Stomach (tissue), 9 donors: ENCODE measurements around the gene IRX1. TPM values are rescaled to one million over a fixed set of nuclear protein-coding genes. Genes with fewer than 3 reads are reported as not detected.

Experiments used
- DNase-seq, 2 donors: peaks; one replicate each; pipeline versions ENCODE4 v3.0.0 to v3.0.0-alpha.2; 2013 to 2019
- H3K27ac ChIP-seq, 5 donors: fragments of 200-600 bp in 4 of 5; sonication (generic) in 4 of 5; one replicate each; pipeline ENCODE4 v1.5.1; 2013 to 2019; ENCODE audit warnings: mild to moderate bottlenecking in 1 of 5, moderate library complexity in 1 of 5
- H3K27me3 ChIP-seq, 3 donors: fragments of 200-600 bp; sonication (generic); one replicate each; pipeline ENCODE4 v1.5.1; 2017 to 2019; ENCODE audit warnings: mixed run types in 1 of 3
- H3K36me3 ChIP-seq, 4 donors: fragments of 200-600 bp; sonication (generic); 1 replicate in 3 of 4; 2 replicates in 1 of 4; pipeline ENCODE4 v1.5.1; 2016 to 2019
- H3K4me1 ChIP-seq, 4 donors: fragments of 200-600 bp; sonication (generic); one replicate each; pipeline ENCODE4 v1.5.1; 2016 to 2019
- H3K4me3 ChIP-seq, 4 donors: fragments of 200-600 bp; sonication (generic) in 3 of 4; one replicate each; pipeline ENCODE4 v1.5.1; 2016 to 2019; ENCODE audit warnings: mild to moderate bottlenecking in 1 of 4
- H3K9me3 ChIP-seq, 4 donors: fragments of 200-600 bp; sonication (generic); one replicate each; pipeline ENCODE4 v1.5.1; 2016 to 2019
- CTCF ChIP-seq, 7 experiments: fragments of 450-650 bp in 4 of 7; fragments of 200-600 bp in 3 of 7; sonication (generic) in 3 of 7; IDR thresholded peaks; one replicate each; pipeline ENCODE4 v1.5.1; 2016 to 2019; ENCODE audit warnings: antibody characterized with exemption in 7 of 7, control low read depth in 2 of 7, mild to moderate bottlenecking in 1 of 7
- EP300 ChIP-seq: sonication (generic); formaldehyde crosslinking; IDR thresholded peaks from one replicate; pipeline ENCODE4 v1.6.1; 2017; ENCODE audit warnings: antibody characterized with exemption
- POLR2A ChIP-seq, 4 donors: fragments of 450-650 bp; IDR thresholded peaks; one replicate each; pipeline ENCODE4 v1.6.1; 2016; ENCODE audit warnings: antibody characterized with exemption in 4 of 4, control low read depth in 2 of 4, mild to moderate bottlenecking in 1 of 4, moderate library complexity in 1 of 4
- POLR2AphosphoS5 ChIP-seq, 3 donors: sonication (generic); formaldehyde crosslinking; IDR thresholded peaks; one replicate each; pipeline ENCODE4 v1.6.1; 2016; ENCODE audit warnings: antibody characterized with exemption in 3 of 3
- WGBS, 5 donors: extraction: QIAGEN DNeasy Blood & Tissue Kit in 3 of 5; methylation state at CpG; one replicate each; pipeline versions ENCODE4 v1.1.5 to v1.1.7; 2013 to 2018; 5-methylcytosine and 5-hydroxymethylcytosine counted together
- intact Hi-C: fragments of 100-400 bp; cut with DNase I; formaldehyde crosslinking; loops from one replicate; pipeline ENCODE4 v1.15.1; 2023; ENCODE audit warnings: low total_unique reads
- polyA plus RNA-seq, 3 donors: library from polyadenylated mRNA; stranded (reverse); fragments of 200-250 nt; gene quantifications; one replicate each; pipeline ENCODE4 v1.2.3, GENCODE V29; 2013
- total RNA-seq, 5 donors: library from RNA; depleted of rRNA; stranded (reverse); fragments of >200 nt; gene quantifications; one replicate each; pipeline versions ENCODE4 v1.1.0 to v1.2.3, GENCODE V29; 2014 to 2016
- donor health status: healthy with polysubstance abuse.
- donor health status: Bipolar disorder and iron deficiency.
- donor health status: healthy.

The IRX1 gene
- total and polyA plus RNA-seq, 8 donors, result 0.13 TPM; not detected in 7

- Histone ChIP-seq H3K27me3 (peaks cover 75 to 100% (median 96%) of the 10 kb centered on the region in 3 donors), H3K9me3 (peaks cover 0 to 25% (median 0%) of the 10 kb centered on the region in 4 donors), H3K4me3 (no peak overlapping the region), H3K27ac (no peak overlapping the region), H3K36me3 (no peaks in the 10 kb centered on the region), H3K4me1 (peaks cover 31 to 59% (median 44%) of the 10 kb centered on the region in 4 donors)
- TF ChIP-seq POLR2A (IDR thresholded peaks at IDR 0.05) (no peak), POLR2AphosphoS5 (IDR thresholded peaks at IDR 0.05) (no peak), EP300 (no peak), CTCF (IDR thresholded peaks at IDR 0.05) (no peak)
- no peak for DNase-seq
- intact Hi-C loops, result no loop called here
- 14 to 19% (median 16%) methylated on average over 37 to 86 of the region's 86 CpGs for WGBS, 5 donors
Measured at GRCh38 chr5:3599226-3600105, 3.8 kb downstream of the IRX1 start.

- H3K4me1 ChIP-seq, result peaks cover 22 to 50% (median 36%) of the 10 kb centered on the region in 4 donors
Measured at GRCh38 chr5:3600106-3601060, 4.8 kb downstream of the IRX1 start.

GRCh38 chr5:3601061-3601710 lies 5.6 kb downstream of the IRX1 start:
- no peak for TF ChIP-seq EP300
- TF ChIP-seq CTCF (IDR thresholded peaks at IDR 0.05), result no peak
- no peak for TF ChIP-seq POLR2AphosphoS5 (IDR thresholded peaks at IDR 0.05)
- no peak for TF ChIP-seq POLR2A (IDR thresholded peaks at IDR 0.05)
- peak overlapping the region in 1 of 4 donors; percentile 25 for H3K4me3 ChIP-seq
- no peaks in the 10 kb centered on the region for H3K36me3 ChIP-seq
- H3K27me3 ChIP-seq, result peaks cover 65 to 100% (median 94%) of the 10 kb centered on the region in 3 donors
- H3K4me1 ChIP-seq, result peaks cover 18 to 49% (median 32%) of the 10 kb centered on the region in 4 donors
- H3K9me3 ChIP-seq, result peaks cover 0 to 19% (median 0%) of the 10 kb centered on the region in 4 donors
- WGBS, 5 donors, result 10 to 20% (median 11%) methylated on average over 23 of the region's 23 CpGs
- intact Hi-C loops, result no loop called here
- H3K27ac ChIP-seq, result no peak overlapping the region
- no peak for DNase-seq

More at GRCh38 chr5:3600106-3601060, 4.8 kb downstream of the IRX1 start:
- TF ChIP-seq POLR2AphosphoS5 (IDR thresholded peaks at IDR 0.05) (no peak), EP300 (no peak), POLR2A (IDR thresholded peaks at IDR 0.05) (no peak)
- intact Hi-C loops, result no loop called here
- H3K27ac ChIP-seq, result no peak overlapping the region
- H3K36me3 ChIP-seq, result no peaks in the 10 kb centered on the region
- H3K9me3 ChIP-seq, result peaks cover 0 to 22% (median 0%) of the 10 kb centered on the region in 4 donors
- 9 to 10% (median 9%) methylated on average over 30 to 71 of the region's 71 CpGs for WGBS, 5 donors
- DNase-seq, result no peak
- peaks cover 68 to 100% (median 93%) of the 10 kb centered on the region in 3 donors for H3K27me3 ChIP-seq
- H3K4me3 ChIP-seq, result peak overlapping the region in 1 of 4 donors; percentile 25

GRCh38 chr5:3601911-3602782 lies 6.5 kb downstream of the IRX1 start:
- 7 to 15% (median 7%) methylated on average over 12 to 73 of the region's 73 CpGs for WGBS, 5 donors
- DNase-seq, result no peak
- TF ChIP-seq POLR2A (IDR thresholded peaks at IDR 0.05) (no peak), POLR2AphosphoS5 (IDR thresholded peaks at IDR 0.05) (no peak), EP300 (no peak), CTCF (IDR thresholded peaks at IDR 0.05) (no peak)
- Histone ChIP-seq H3K27ac (no peak overlapping the region), H3K9me3 (peaks cover 0 to 19% (median 0%) of the 10 kb centered on the region in 4 donors), H3K27me3 (peaks cover 55 to 100% (median 92%) of the 10 kb centered on the region in 3 donors), H3K4me1 (peaks cover 18 to 50% (median 29%) of the 10 kb centered on the region in 4 donors), H3K36me3 (no peaks in the 10 kb centered on the region), H3K4me3 (peak overlapping the region in 3 of 4 donors; percentile 16 to 37 (median 19))
- intact Hi-C loops, result no loop called here
